Colonic mucosa (tissue), 4 donors: ENCODE results near the gene POMP. TPM values are rescaled to one million over a fixed set of nuclear protein-coding genes. Genes with fewer than 3 reads are reported as not detected.

ENCODE experiments used
- DNase-seq: peaks from one replicate; pipeline ENCODE4 v3.0.0-alpha.2; 2020
- H3K27ac ChIP-seq: fragments of 200-600 bp; one replicate; pipeline ENCODE4 v1.8.0; 2021
- H3K27me3 ChIP-seq: fragments of 200-600 bp; one replicate; pipeline ENCODE4 v1.8.0; 2021
- H3K36me3 ChIP-seq: fragments of 200-600 bp; one replicate; pipeline ENCODE4 v1.8.0; 2021
- H3K4me1 ChIP-seq: fragments of 200-600 bp; one replicate; pipeline ENCODE4 v1.8.0; 2021; ENCODE audit warnings: mild to moderate bottlenecking
- H3K4me3 ChIP-seq: fragments of 200-600 bp; one replicate; pipeline ENCODE4 v1.8.0; 2021
- H3K9ac ChIP-seq, 2 donors: one replicate each; pipeline ENCODE4 v1.7.0; 2013; ENCODE audit warnings: control low read depth in 2 of 2, low read depth in 2 of 2, low read length in 2 of 2
- H3K9me3 ChIP-seq: fragments of 200-600 bp; one replicate; pipeline ENCODE4 v1.8.0; 2021
- intact Hi-C: fragments of 100-400 bp; cut with DNase I; formaldehyde crosslinking; loops from one replicate; pipeline ENCODE4 v1.14.1; 2022
- total RNA-seq, 2 donors: library from RNA; stranded (reverse); fragmentation: NEBNext Ultra II Directional in 1 of 2; extraction: Animal tissue kit (Norgen Biotek cat#: 25700) in 1 of 2; gene quantifications; one replicate each; pipeline ENCODE4 v1.2.1, GENCODE V29; 2021
- TF ChIP-seq, protein P1 (sequence below): fragments of 200-600 bp; IDR thresholded peaks from one replicate; pipeline ENCODE4 v1.8.0; 2022; ENCODE audit warnings: antibody characterized with exemption, mild to moderate bottlenecking
- donor health status: healthy.
- donor health status: DM: no; HTN: no; CAD: no.
- donor health status: DM: no; HTN: no; CAD: no.

The POMP gene
- total RNA-seq, 2 donors from 2014 or later = 82.0 to 94.1 TPM

DNA sequence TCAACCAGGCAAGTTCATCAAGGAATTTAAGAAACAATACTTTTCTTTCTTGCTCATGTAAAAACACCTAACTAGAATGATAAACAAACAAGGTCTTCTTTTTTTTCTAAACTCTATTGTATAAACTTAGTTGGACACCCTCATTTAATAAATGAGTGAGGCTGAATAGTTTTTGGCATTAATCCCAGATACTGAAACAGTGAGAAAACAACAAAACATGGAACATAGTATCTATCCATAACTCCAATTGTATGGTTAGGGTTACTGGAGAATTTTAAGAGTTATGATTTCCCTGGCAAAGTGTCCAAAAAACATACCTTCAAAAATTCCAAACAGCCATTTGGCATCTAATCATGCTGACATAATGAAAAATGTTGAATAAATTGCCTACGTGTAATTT is 5.8 kb upstream of the POMP start:
- intact Hi-C loops = no loop called here
- H3K4me1 ChIP-seq = no peaks in the 10 kb centered on the region
- H3K27ac ChIP-seq = no peak overlapping the region
- H3K36me3 ChIP-seq = no peaks in the 10 kb centered on the region
- no peak overlapping the region for H3K9ac ChIP-seq
- TF ChIP-seq, protein P1, sequence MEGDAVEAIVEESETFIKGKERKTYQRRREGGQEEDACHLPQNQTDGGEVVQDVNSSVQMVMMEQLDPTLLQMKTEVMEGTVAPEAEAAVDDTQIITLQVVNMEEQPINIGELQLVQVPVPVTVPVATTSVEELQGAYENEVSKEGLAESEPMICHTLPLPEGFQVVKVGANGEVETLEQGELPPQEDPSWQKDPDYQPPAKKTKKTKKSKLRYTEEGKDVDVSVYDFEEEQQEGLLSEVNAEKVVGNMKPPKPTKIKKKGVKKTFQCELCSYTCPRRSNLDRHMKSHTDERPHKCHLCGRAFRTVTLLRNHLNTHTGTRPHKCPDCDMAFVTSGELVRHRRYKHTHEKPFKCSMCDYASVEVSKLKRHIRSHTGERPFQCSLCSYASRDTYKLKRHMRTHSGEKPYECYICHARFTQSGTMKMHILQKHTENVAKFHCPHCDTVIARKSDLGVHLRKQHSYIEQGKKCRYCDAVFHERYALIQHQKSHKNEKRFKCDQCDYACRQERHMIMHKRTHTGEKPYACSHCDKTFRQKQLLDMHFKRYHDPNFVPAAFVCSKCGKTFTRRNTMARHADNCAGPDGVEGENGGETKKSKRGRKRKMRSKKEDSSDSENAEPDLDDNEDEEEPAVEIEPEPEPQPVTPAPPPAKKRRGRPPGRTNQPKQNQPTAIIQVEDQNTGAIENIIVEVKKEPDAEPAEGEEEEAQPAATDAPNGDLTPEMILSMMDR = no peak
- H3K9me3 ChIP-seq = no peaks in the 10 kb centered on the region
- DNase-seq = no peak
- H3K4me3 ChIP-seq = no peak overlapping the region
- H3K27me3 ChIP-seq = no peaks in the 10 kb centered on the region

DNA sequence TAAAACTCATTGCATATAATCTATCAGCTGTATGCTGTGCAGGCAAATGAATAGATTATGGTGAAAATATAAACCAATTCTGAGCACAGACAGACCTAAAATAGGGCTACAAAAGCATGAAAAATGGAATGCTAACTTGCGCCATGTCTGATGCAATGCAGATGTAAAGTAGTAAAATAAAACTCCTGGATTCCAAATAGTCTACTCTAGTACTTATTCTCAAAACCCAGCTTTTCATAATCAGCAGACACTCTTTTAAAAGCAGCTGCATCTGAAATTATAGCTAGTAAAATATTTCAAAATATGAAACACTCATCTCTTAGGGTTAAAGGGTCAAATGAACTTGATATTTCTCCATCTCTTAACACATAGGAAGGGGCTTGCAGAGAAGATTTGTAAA is 4.7 kb upstream of the POMP start:
- Histone ChIP-seq H3K9me3 (no peaks in the 10 kb centered on the region), H3K4me1 (no peaks in the 10 kb centered on the region), H3K27me3 (no peaks in the 10 kb centered on the region), H3K4me3 (no peak overlapping the region), H3K36me3 (no peaks in the 10 kb centered on the region), H3K9ac (no peak overlapping the region), H3K27ac (no peak overlapping the region)
- TF ChIP-seq, protein P1 = no peak
- DNase-seq = no peak
- intact Hi-C loops = no loop called here

DNA sequence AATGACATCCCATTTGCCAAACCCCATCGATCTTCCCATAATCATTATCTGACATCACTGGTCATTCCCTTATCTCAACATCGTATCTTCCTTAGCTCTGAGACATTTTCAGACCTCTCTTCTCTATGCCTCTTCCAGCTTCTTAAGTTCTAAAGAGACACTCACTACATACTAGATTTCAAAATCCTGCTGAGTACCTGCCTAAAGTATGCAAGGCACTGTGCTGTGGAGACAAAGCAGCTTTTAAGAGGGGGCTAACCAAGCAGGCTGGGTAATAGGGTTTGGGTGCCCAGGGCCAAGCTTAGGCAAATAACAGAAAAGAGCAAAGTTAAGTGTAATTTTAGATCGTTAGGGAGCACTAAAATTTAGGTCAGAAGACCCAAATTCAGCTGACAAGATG is 3.4 kb upstream of the POMP start:
- no peak for DNase-seq
- peaks cover 4% of the 10 kb centered on the region for H3K4me1 ChIP-seq
- TF ChIP-seq, protein P1 = no peak
- intact Hi-C loops = no loop called here
- no peaks in the 10 kb centered on the region for H3K9me3 ChIP-seq
- H3K27me3 ChIP-seq = no peaks in the 10 kb centered on the region
- H3K9ac ChIP-seq = no peak overlapping the region
- no peaks in the 10 kb centered on the region for H3K36me3 ChIP-seq
- H3K4me3 ChIP-seq = no peak overlapping the region
- no peak overlapping the region for H3K27ac ChIP-seq

DNA sequence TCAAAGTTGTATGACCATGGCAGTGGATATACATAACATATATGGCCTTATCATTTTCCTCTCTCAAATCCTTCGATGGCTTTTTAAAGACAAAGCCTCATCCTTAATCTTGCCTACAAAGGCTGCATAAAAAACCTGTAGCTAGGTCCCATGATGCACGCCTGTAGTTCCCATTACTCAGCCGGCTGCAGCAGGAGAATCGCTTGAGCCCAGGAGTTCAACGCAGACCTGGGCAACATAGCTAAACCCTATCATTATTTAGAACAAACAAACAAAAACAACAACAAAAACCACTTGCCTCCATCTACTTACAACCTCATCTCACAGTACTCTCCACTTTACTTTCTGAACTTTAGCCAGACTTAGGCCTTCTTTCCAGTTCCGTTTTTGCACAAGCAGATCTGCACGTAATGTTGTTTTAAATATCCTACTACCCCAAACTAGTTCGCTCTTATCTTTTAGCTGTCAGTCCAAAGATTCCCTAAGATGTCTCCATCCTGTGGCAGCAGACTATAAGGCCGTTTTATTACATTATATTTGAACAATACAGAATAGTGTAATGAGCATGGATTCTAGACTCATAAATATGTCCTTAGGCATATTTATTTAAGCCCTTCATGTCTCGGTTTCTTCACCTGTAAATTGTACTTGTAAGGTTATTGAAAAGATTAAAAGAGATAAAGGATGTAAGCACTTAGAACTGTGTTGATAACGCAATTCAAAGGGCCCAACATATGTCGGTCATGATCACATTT is 969 bp upstream of the POMP start:
- Histone ChIP-seq H3K9me3 (no peaks in the 10 kb centered on the region), H3K4me1 (peaks cover 12% of the 10 kb centered on the region), H3K4me3 (peak overlapping the region; percentile 94), H3K36me3 (peaks cover 6% of the 10 kb centered on the region), H3K9ac (peak overlapping the region; percentile 80 to 88), H3K27me3 (no peaks in the 10 kb centered on the region), H3K27ac (peak overlapping the region; percentile 91)
- DNase-seq = no peak
- intact Hi-C loops = no loop called here
- TF ChIP-seq, protein P1 = no peak

DNA sequence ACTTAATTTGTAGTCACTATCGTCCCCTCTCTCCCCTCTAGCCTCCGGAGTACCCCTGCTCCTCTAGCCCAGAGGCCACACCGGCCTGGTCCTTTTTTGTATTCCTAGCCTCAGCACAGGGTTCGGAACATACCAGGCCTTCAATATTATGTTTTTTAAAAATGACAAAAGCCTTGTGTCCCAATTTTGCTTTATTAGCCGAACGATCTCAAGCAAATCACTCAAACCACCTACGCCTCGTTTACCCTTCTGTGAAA is 463 bp upstream of the POMP start:
- peaks cover 11% of the 10 kb centered on the region for H3K36me3 ChIP-seq
- H3K4me1 ChIP-seq = peaks cover 12% of the 10 kb centered on the region
- peak; percentile 22 for DNase-seq
- TF ChIP-seq, protein P1 = no peak
- no peaks in the 10 kb centered on the region for H3K9me3 ChIP-seq
- no peaks in the 10 kb centered on the region for H3K27me3 ChIP-seq
- peak overlapping the region; percentile 94 for H3K4me3 ChIP-seq
- intact Hi-C loops = no loop called here
- peak overlapping the region; percentile 91 for H3K27ac ChIP-seq
- peak overlapping the region; percentile 80 to 88 for H3K9ac ChIP-seq
